ENCODE measurements around the gene ATG10.

Gene ATG10

DNA sequence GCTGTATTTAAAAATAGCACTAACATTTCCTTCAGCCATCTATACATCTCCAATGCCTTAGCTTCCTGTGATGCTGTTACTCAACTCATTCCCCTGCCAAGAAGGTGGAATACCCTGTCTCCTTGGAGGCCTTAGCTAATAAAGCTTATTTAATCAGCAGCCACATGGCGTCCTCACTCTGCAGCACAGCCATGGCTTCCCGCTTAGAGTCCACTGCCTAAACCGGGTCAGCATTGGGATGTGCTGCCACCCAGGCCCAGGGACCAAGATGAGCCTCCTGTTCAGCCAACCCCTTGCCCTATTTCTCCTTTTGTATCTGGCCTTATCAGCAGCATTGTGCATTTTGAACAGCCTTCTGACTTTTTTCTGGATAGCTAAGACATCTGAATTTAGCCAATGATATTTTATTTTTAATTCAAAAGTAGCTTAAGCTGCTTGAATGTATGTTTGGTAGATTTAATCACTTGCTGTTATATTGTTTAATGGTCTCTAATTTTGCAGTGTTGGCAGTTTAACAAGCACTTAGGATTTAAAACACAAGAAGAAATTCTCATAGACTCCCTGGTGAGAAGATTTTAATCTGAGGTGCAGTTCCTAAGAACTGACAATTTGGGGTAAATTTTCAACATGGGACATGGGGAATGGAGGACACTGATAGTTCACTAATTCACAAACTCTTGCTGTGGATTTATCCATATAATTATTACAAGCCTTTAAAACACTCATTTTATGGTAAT lies 193.3 kb downstream of the ATG10 start:
- no peak for DNase-seq (ENCODE audit: low read depth in 3 of 3)

DNA sequence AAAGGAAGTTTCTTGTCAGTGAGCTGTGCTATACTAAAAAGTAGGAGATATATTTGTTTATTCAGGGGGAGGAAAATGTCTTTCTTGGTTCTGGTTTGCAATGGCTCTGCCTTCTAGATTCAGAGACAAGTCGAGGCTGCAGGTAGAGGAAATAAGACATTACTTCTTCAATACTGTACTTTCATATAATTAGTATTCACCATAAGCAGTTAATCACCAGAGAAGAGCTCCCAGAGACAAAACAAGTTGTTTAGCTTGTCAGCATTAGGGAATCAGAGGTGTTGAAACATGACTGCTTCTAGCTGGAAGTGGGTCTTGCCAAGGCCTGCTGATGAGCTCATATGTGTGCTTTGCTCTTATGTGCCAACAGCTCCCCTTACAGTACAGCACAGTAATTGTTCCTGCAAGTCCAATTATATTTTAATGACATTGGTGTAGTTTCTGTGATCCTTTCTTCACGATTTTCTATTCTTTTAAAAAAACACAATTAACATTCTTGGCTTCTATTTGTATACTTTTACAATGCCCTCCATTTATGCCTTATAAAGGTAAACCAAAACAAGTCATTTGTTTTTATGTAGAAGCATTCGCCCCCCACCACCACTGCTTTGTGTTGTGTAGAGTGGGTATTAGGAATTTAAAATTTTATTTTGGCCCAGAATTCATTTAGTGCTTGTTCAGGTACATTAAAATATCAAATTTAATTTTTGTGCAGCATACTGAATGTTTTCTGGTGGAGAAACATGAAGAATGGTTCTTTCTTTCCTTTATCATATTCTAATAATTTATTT lies 194.1 kb downstream of the ATG10 start:
- peak in 2 of 3 experiments; percentile 1 to 2 for DNase-seq (ENCODE audit: low read depth in 3 of 3)

DNA sequence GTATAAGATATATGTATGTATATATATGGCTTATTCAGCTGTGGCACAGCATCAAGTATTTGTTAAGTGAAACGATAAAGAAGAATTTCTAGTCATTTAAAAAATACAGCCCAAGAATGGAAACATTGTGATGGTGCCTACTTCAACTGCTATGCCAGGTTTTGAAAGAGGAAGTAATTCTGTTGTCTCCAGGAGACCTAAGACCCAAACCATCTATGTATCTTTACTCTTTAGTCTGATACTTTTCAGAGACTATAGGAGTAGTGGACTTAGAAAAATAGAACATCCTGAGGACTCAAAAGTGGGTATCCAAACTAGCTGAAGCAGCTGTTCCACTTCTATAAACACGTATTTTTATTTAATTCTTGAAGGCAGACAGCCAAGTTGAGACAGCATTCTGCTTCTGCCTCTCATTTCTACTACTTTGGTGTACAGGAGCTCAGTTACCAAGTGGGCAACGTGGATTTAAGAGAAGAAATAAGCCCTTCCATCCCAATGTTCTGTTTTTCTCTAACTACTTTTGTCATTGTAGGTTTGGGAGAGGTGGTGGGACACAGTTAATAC lies 195.6 kb downstream of the ATG10 start:
- no peak for DNase-seq (ENCODE audit: low read depth in 3 of 3)

DNA sequence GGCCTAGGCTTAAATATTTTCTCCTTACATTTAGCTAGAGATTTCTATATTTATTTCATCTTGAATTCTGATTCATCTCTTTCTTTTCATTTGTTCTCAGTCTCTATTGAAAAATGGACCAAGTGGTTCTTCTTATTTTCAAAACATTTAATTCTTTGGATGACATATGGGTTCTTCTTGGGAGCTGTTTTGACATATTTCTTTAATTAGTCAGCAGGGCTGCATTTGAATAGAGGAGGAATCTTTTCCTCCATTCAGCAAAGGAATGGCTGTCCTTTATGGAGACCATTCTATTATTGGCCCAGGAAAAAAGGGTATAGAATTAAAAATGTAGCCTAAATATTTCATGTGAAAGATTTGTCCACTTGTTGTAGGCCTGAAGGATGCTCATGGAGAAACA lies 196.5 kb downstream of the ATG10 start:
- DNase-seq (ENCODE audit: low read depth in 3 of 3): no peak

DNA sequence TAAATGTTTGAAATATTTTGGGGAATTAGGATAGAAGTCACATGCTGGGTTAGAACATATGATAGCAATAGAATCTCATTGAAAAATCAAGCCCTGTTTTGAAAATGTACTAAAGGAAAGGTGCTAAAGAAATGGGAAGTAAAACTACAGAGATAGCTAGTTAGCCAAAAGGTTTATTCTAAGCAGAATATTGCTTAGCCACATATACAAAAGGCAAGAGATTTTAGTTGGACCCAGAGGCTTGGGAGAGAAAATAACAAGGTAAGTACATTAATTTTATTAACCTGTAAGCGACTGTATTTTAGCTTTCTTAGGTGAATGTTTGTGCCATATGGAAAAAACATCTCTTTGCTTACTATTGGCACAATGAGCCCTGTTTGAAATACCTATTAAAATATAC lies 198.1 kb downstream of the ATG10 start:
- DNase-seq (ENCODE audit: low read depth in 3 of 3): no peak

DNA sequence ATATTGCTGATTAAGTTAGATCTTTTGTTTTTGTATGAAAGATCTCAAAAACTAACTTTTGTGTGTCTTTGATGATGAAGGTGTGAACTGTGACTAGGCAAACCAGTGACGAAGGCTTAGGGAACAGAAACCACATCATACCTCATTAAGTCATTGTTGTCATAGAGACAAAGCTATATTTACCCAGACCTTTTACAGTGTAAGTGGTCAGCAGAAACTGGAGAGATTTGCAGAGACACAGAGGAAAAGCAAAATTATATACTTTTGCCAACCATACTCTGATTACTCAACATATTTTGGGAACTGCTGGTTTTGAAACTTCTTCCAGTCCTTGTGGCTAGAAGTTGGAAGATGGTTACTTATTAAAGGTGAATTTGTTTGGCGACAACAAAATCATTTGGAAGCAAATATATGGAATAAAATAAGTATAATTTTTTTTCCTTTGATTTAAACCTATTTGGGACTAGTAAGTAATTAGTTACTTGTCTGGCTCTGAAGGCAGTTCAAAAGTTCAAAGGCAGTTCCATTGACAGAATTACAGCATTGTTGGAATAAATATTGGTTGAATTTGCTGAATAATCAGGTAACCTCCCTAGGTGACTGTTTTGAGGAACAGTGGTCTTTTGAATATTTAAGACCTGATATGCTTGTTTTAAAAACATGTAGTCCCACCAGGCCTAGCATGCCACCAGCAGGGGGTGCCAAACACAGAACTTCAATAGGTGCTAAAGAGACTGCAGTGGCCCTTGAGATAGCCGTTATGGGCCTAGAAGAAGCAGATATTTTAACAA lies 202.5 kb downstream of the ATG10 start:
- peak in 2 of 3 experiments; percentile 12 to 44 for DNase-seq (ENCODE audit: low read depth in 3 of 3)

DNA sequence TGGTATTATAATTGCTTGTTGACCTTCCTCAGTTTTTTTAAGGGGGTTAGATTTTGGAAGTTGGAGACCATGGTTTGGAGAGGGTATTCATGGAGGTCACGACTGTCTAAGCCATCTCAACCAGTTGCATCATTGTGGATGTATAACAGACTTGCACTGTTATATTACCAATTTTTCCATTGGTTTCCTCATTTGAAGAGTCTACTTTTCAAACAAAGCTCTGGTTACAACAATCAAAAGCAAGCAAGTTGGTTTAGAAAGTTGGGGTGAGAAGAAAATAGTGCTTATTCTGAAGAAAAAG lies 203.0 kb downstream of the ATG10 start:
- no peak for DNase-seq (ENCODE audit: low read depth in 3 of 3)

DNA sequence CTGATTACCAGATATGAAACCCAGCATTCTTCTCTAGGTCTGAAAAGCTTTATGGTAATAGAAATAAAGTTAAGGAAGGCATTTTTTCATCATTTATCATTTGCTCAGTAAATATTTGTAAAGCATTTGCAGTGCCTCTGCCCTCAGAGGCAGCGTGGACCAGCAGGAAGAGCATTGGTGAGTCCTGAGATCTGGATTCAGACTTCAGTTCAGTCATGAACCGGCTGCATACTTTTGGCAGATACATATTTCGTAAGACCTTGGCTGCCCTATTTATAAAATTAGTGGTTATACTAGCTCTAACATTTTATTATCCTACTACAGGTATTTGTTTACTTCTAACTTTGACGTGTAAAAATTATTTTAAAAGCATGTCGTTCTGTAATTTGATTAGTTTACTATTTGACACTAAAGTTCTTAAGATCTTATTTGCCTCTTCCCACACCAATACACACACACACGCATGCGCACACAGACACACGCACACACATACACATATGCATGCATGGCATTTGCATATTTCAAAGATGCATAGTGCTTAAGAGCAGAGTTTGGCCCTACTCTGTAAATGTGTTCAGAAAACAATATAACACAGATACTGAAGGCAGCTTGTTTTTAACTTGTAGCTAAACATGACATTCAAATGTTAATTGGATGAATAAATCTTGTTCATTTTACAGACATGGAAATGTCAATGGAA lies 204.4 kb downstream of the ATG10 start:
- no peak for DNase-seq (ENCODE audit: low read depth in 3 of 3)

DNA sequence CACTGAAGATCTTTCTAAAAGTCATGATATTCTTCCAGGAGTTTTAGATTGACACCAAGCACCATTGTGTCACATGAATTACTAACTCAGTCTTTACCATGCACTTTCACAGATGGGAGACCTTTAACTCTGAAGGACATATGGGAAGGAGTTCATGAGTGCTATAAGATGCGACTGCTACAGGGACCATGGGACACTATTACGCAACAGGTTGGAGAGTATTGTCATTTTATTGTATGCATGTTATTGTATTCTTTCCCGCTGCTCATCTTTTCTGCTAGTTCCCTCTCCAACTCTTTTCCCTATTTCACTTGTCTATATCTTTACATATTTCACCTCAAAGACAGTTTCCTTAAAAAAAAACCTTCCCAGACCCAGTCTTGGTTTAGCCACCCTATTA lies 206.6 kb downstream of the ATG10 start:
- no peak for DNase-seq (ENCODE audit: low read depth in 3 of 3)

DNA sequence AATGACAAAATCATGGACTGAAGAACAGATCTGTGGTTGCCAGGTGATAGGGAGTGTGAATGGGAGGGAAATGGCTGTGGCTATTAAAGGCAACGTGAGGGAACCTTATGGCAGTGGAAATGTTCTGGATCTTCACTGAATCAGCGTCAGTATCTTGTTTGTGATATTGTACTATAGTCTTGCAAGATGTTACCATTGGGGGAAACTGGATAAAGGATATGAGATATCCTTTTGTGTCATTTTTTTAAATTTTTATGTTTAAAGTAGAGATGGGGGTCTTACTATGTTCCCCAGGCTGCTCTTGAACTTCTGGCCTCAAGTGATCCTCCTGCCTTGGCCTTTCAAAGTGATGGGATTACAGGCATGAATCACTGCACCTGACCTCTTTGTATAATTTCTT lies 210.8 kb downstream of the ATG10 start:
- no peak for DNase-seq (ENCODE audit: low read depth in 3 of 3)

DNA sequence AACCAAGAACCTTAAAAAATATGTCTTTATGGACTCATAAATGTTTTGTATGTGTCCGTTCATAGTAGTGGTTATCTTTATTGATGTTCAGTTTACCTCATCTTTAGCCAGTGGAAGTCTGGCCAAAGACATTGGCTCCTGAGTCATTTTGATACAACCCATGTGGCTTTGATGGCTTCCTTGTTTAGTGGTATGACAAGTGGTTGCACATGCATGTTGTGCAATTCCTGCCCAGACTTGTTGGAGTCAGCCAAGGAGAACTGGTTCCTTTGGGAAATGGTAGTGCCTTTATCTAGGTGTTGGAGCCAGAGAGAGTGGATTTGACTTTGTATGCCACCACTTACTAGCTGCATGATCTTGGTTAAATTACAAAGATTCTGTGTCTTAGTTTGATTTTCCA lies 212.0 kb downstream of the ATG10 start:
- no peak for DNase-seq (ENCODE audit: low read depth in 3 of 3)

DNA sequence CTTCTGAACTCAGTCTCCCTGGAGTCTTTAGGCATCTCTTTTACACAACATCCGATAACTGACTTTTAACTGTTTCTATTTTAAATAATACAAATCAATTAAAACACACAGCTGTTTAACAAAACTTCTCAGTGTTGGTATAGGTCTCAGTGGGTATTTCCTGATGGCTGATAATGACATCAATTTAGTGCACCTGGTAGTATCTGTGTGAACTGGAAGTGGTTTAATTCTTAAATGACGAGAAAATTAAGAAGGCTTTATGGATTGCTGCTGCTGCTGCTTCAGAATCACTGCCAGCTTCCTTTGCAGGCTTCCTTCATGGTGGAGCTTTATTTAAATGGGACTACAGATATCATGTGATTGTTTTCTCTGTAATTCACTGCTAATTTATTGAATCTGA lies 214.0 kb downstream of the ATG10 start:
- no peak for DNase-seq (ENCODE audit: low read depth in 3 of 3)

DNA sequence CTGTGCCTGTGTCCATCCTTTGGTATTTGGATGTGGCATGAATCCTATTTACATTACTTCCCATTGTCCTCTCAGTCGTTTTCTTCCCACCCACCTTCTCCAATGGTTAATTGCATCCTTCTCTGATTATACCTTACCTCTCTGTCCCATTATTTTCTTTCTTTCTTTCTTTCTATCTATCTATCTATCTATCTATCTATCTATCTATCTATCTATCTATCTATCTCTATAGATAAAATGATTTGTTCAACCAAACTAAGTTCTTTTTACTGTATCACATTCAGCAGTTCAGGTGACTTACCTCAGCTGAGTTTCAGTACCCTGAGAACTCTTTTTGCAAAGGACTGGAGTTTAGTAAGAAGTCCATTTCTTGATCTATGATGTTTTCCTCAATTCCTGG lies 225.7 kb downstream of the ATG10 start:
- no peak for DNase-seq (ENCODE audit: low read depth in 3 of 3)

DNA sequence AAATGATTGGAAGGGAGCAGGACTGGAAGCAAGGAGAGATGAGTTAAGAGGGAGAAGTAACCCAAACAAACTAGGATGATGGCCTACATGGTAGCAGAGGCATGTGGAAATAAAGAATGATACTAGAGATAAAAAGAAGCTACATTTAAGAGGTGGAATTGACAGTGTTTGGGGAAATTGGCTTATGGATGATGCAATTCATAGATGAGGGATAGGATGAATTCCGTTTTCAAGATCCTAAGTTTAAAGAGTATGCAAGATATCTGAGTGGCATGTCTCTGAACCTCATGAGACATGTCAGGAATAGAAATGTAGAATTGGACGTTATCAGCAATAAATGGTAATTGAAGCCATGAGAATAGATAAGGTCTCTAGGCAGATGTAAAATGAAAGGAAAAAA lies 232.7 kb downstream of the ATG10 start:
- DNase-seq (ENCODE audit: low read depth in 3 of 3): no peak

DNA sequence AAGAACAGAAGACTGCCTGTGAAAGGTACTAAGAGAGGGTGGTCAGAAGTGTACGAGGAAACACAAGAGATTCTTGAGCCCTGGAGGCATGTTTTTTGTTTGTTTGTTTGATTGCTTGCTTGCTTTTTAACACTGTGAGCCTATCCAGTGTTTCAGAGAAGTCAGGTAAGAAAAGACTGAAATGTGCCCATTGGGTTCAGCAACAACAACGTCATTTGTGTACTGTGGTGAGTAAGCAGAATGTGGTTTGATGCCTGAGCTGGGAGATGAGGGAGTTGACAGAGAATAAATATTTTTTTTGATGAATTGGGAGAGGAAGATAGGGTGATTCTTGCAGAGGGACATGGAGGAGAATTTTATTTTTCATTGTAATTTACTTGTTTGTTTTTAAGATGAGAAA lies 233.2 kb downstream of the ATG10 start:
- no peak for DNase-seq (ENCODE audit: low read depth in 3 of 3)

DNA sequence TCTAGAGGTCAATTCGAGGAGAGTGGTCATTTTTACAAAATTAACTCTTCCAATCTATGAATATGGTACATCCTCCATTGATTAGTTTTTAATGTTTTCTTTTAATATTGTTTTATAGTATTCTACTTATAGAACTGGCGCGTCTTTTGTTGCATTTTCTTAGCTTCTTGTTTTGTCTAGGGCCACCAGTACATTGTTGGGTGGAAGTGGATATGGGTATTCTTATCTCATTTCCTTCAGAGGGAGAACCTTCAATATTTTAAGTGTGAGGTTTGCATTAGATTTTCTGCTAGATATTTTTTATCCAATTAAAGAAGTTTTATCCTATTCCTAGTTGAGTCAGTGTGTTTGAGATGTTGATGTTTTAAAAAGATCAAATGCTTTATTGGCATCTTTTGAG lies 236.5 kb downstream of the ATG10 start:
- no peak for DNase-seq (ENCODE audit: low read depth in 3 of 3)

DNA sequence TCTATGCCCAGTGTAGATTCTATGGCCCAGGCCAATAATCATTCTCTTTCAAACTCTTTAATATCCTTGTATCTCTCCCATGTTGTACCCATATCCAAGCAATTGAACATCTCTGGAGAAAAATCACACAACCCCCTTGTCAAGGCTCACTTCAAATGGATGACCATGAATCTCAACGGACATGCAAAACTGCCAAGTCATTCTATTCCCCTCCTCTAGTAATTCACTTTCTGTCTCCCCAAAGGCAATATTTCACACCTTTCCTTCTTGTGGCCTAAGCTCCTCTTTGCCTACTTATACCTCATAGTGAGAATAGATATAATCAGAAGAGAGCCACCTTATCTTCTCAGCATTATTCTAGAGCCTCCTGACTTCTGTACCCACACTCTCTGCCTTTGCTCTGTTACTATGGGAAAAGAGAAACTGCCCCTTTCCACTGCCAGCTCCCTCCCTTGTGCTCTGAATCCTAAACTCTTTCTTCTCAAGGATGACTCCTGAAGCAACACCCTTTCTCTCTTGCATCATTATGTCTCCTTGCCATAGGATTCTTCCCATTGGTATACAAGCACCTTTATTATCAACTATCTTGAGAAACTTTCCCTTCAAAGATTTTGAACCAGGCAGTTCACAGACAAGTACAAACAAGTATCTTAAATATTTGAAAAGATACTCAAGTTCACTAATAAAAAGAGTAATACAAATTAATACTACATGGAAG lies 240.2 kb downstream of the ATG10 start:
- DNase-seq (ENCODE audit: low read depth in 3 of 3): no peak

DNA sequence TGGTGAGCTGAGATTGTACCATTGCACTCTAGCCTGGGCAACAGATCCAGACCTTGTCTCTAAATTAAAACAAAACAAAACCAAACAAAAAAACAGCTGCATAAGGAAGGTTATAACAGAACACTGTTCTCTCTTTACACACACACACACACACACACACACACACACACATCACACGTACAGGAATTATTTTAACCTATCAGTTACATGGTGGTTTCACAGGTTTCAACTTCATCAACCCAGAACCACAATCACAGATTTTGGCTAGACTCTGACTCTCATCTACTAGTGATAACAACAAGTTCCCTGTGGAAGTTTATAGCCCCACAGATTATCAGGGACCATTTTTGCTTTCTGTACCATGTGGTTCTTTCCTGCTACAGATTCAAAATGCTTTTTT lies 246.1 kb downstream of the ATG10 start:
- no peak for DNase-seq (ENCODE audit: low read depth in 3 of 3)

DNA sequence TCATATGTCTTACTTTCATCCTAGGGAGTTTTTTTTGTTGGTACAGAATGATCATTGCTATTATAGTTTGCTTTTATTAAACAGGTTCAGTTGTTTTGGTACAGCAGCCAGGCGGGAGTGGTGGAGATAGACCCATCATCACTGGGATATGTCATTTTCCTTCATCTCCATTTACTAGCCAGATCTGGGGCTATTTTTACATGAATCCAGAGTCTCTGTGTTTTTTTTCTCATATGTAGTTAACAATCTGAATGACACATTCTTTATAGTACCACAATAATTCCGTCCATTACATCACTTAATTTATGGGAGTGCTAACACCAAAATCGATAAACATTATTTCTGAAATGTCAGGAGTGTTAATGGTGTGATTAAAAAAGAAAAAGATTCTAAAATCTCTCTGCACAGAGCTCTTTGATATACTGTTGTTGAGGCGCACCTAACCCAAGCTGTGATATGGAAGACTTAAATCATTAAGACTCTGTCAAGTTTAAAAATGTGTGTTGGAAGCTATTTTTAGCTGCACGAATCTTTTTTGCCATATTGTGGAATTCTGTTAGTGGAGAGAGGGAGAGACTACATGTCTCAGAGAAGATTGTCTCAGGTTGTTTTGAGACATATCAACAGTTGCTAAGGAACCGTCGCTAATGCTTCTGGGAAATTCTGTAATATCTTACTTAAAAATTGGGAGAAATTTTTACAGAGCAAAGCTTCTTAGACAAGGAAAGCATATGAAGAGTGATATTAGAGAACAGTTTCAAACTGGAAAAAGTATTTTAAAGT lies 246.7 kb downstream of the ATG10 start:
- DNase-seq (ENCODE audit: low read depth in 3 of 3): no peak

DNA sequence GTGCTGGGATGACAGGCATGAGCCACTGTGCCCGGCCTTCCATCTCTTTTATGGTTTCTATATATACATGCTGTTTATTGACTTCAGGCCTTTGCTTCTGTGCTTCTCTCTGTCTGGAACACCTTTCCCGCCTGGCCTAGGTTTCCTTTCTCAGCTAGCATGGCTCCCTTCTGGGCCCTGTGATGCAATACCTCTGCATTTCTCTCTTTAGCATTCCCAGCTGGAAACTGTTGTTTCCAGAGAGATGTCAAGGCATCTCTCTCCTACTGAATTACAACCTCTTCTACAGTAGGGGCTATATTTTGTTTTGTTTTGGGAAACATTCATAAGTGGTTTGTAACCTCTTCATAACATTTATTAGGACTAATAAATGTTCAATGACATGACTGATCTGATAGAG lies 249.2 kb downstream of the ATG10 start:
- no peak for DNase-seq (ENCODE audit: low read depth in 3 of 3)

Data from stimulated activated CD4-positive, alpha-beta T cell treated with anti-CD3 and anti-CD28 coated beads, TNF-alpha, amount 100 ng/mL, for 4 hours (primary cell).